Parathyroid adenoma (tissue), 2 donors: ENCODE measurements around the gene PTPN4.

ENCODE experiments used
- H2AFZ ChIP-seq: fragments of 300-600 bp; sonication (generic); one replicate; pipeline ENCODE4 v1.7.0; 2017; ENCODE audit warnings: antibody characterized with exemption, mild to moderate bottlenecking
- H3K27ac ChIP-seq: fragments of 300-600 bp; sonication (generic); one replicate; pipeline ENCODE4 v1.7.0; 2017
- H3K27me3 ChIP-seq: fragments of 300-600 bp; sonication (generic); one replicate; pipeline ENCODE4 v1.7.0; 2017; ENCODE audit warnings: low read length; ENCODE audit not compliant: control insufficient read depth, insufficient read depth
- H3K36me3 ChIP-seq: fragments of 300-600 bp; sonication (generic); one replicate; pipeline ENCODE4 v1.7.0; 2017; ENCODE audit warnings: low read length; ENCODE audit not compliant: control insufficient read depth, insufficient read depth
- H3K4me1 ChIP-seq: fragments of 300-600 bp; sonication (generic); one replicate; pipeline ENCODE4 v1.7.0; 2017; ENCODE audit warnings: control low read depth
- H3K4me2 ChIP-seq: fragments of 300-600 bp; sonication (generic); one replicate; pipeline ENCODE4 v1.7.0; 2017; ENCODE audit warnings: low read length
- H3K4me3 ChIP-seq: fragments of 300-600 bp; sonication (generic); one replicate; pipeline ENCODE4 v1.7.0; 2017; ENCODE audit warnings: low read depth, low read length
- H3K79me2 ChIP-seq: fragments of 300-600 bp; sonication (generic); one replicate; pipeline ENCODE4 v1.7.0; 2017; ENCODE audit warnings: control low read depth
- H3K9ac ChIP-seq: fragments of 300-600 bp; sonication (generic); one replicate; pipeline ENCODE4 v1.7.0; 2017; ENCODE audit warnings: mild to moderate bottlenecking
- H3K9me3 ChIP-seq: fragments of 300-600 bp; sonication (generic); one replicate; pipeline ENCODE4 v1.7.0; 2017; ENCODE audit warnings: low read length; ENCODE audit not compliant: control insufficient read depth
- CTCF ChIP-seq: fragments of 300-600 bp; sonication (generic); IDR thresholded peaks from one replicate; pipeline ENCODE4 v1.7.0; 2017; ENCODE audit warnings: antibody characterized with exemption, mild to moderate bottlenecking
- donor health status: primary hyperparathyroidism.

The PTPN4 gene

GRCh38 chr2:119719261-119719627, 40.5 kb upstream of the PTPN4 start:
- no peak overlapping the region for H3K4me3 ChIP-seq
- no peak overlapping the region for H3K9ac ChIP-seq
- H3K36me3 ChIP-seq, result no peaks in the 10 kb centered on the region
- TF ChIP-seq CTCF, result no peak
- H3K4me2 ChIP-seq, result no peak overlapping the region
- H3K9me3 ChIP-seq, result no peaks in the 10 kb centered on the region
- no peak overlapping the region for H3K27ac ChIP-seq
- no peaks in the 10 kb centered on the region for H3K79me2 ChIP-seq
- no peaks in the 10 kb centered on the region for H3K27me3 ChIP-seq
- peaks cover 4% of the 10 kb centered on the region for H3K4me1 ChIP-seq
- H2AFZ ChIP-seq, result no peak overlapping the region

- no peak for TF ChIP-seq CTCF
- H3K9ac ChIP-seq, result no peak overlapping the region
- no peak overlapping the region for H3K4me3 ChIP-seq
- H2AFZ ChIP-seq, result no peak overlapping the region
- no peaks in the 10 kb centered on the region for H3K27me3 ChIP-seq
- H3K36me3 ChIP-seq, result no peaks in the 10 kb centered on the region
- H3K79me2 ChIP-seq, result no peaks in the 10 kb centered on the region
- H3K4me2 ChIP-seq, result no peak overlapping the region
- H3K27ac ChIP-seq, result no peak overlapping the region
- H3K4me1 ChIP-seq, result peaks cover 3% of the 10 kb centered on the region
- H3K9me3 ChIP-seq, result no peaks in the 10 kb centered on the region
Measured at GRCh38 chr2:119721043-119721442, 38.7 kb upstream of the PTPN4 start.

GRCh38 chr2:119721462-119721861, 38.3 kb upstream of the PTPN4 start:
- Histone ChIP-seq H3K9ac (no peak overlapping the region), H3K9me3 (no peaks in the 10 kb centered on the region), H3K4me3 (no peak overlapping the region), H3K27me3 (no peaks in the 10 kb centered on the region), H3K79me2 (no peaks in the 10 kb centered on the region), H3K4me1 (no peaks in the 10 kb centered on the region), H3K27ac (no peak overlapping the region), H3K36me3 (no peaks in the 10 kb centered on the region), H3K4me2 (no peak overlapping the region), H2AFZ (no peak overlapping the region)
- TF ChIP-seq CTCF, result no peak

DNA sequence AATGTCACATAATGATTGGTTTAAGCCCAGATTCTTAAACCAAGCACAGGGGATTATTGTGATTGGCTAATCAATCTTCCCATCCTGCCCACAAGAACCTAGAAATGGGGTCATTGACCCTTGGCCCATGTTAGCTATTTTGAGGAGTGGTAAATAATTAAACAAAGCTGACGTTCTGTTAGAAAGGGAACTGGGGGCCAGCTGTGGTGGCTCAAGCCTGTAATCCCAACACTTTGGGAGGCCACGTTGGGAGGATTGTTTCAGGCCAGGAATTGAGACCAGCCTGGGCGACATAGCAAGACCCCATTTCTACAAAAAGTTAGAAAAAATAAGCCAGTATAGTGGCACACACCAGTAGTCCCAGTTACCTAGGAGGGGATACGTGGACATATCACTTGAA, 37.8 kb upstream of the PTPN4 start:
- H3K4me3 ChIP-seq, result no peak overlapping the region
- no peak overlapping the region for H3K4me2 ChIP-seq
- TF ChIP-seq CTCF, result no peak
- H3K27me3 ChIP-seq, result no peaks in the 10 kb centered on the region
- no peaks in the 10 kb centered on the region for H3K36me3 ChIP-seq
- H3K9me3 ChIP-seq, result no peaks in the 10 kb centered on the region
- no peak overlapping the region for H2AFZ ChIP-seq
- no peak overlapping the region for H3K27ac ChIP-seq
- no peaks in the 10 kb centered on the region for H3K4me1 ChIP-seq
- H3K9ac ChIP-seq, result no peak overlapping the region
- no peaks in the 10 kb centered on the region for H3K79me2 ChIP-seq

GRCh38 chr2:119723186-119723585, 36.5 kb upstream of the PTPN4 start:
- Histone ChIP-seq H3K27ac (no peak overlapping the region), H3K27me3 (no peaks in the 10 kb centered on the region), H3K36me3 (no peaks in the 10 kb centered on the region), H3K4me1 (no peaks in the 10 kb centered on the region), H3K79me2 (no peaks in the 10 kb centered on the region), H3K4me3 (no peak overlapping the region), H3K9me3 (no peaks in the 10 kb centered on the region), H2AFZ (no peak overlapping the region), H3K4me2 (no peak overlapping the region), H3K9ac (no peak overlapping the region)
- TF ChIP-seq CTCF, result no peak
